Neural cell (in vitro differentiated cells): ENCODE measurements around the gene PCDHB1. TPM values are rescaled to one million over a fixed set of nuclear protein-coding genes. Genes with fewer than 3 reads are reported as not detected.

ENCODE experiments used
- H2AFZ ChIP-seq: fragments of 200-600, 300-800 bp; sonication (generic), shearing (Covaris generic); 2 replicates; pipeline ENCODE4 v1.6.0; 2014; ENCODE audit warnings: low read depth, mild to moderate bottlenecking, antibody characterized with exemption, low read length, moderate library complexity
- H3F3A ChIP-seq: fragments of 200-600 bp; shearing (Covaris generic); 2 replicates; pipeline ENCODE4 v1.6.1; 2016; ENCODE audit warnings: mild to moderate bottlenecking, moderate library complexity, mixed read lengths, antibody characterized with exemption, low read length; ENCODE audit not compliant: insufficient read depth, poor library complexity, severe bottlenecking
- H3K27ac ChIP-seq: fragments of 200-600, 300-800 bp; sonication (generic), shearing (Covaris generic); 2 replicates; pipeline ENCODE4 v1.5.1; 2014; ENCODE audit warnings: mild to moderate bottlenecking, low read length, moderate library complexity
- H3K27me3 ChIP-seq: fragments of 300-800, 200-600 bp; sonication (generic), shearing (Covaris generic); 2 replicates; pipeline ENCODE4 v1.6.0; 2014; ENCODE audit warnings: mild to moderate bottlenecking, low read depth, low read length, moderate library complexity; ENCODE audit not compliant: insufficient read depth
- H3K36me3 ChIP-seq: fragments of 300-800, 200-600 bp; sonication (generic), shearing (Covaris generic); 2 replicates; pipeline ENCODE4 v1.5.1; 2014; ENCODE audit warnings: mild to moderate bottlenecking, antibody characterized with exemption, low read length, moderate library complexity; ENCODE audit not compliant: insufficient read depth
- H3K4me2 ChIP-seq: fragments of 300-800, 200-600 bp; sonication (generic), shearing (Covaris generic); 2 replicates; pipeline ENCODE4 v1.6.0; 2014; ENCODE audit warnings: mild to moderate bottlenecking, low read length
- H3K4me3 ChIP-seq: fragments of 300-800, 200-600 bp; sonication (generic), shearing (Covaris generic); 2 replicates; pipeline ENCODE4 v1.5.1; 2014; ENCODE audit warnings: mild to moderate bottlenecking, low read length, moderate library complexity
- H3K79me2 ChIP-seq: fragments of 200-600 bp; shearing (Covaris generic); replicated peaks from 2 replicates; pipeline ENCODE4 v1.6.0; 2014; ENCODE audit warnings: mild to moderate bottlenecking, low read length, moderate library complexity; ENCODE audit not compliant: insufficient read depth
- H3K9ac ChIP-seq: fragments of 300-800, 200-600 bp; sonication (generic), shearing (Covaris generic); 2 replicates; pipeline ENCODE4 v1.6.1; 2016; ENCODE audit warnings: mild to moderate bottlenecking, low read length, mixed read lengths
- H3K9me2 ChIP-seq: fragments of 200-600 bp; shearing (Covaris generic); 2 replicates; pipeline ENCODE4 v1.6.1; 2016; ENCODE audit warnings: mild to moderate bottlenecking, low read length, mixed read lengths; ENCODE audit not compliant: insufficient read depth
- H3K9me3 ChIP-seq: fragments of 200-600, 300-800 bp; sonication (generic), shearing (Covaris generic); 2 replicates; pipeline ENCODE4 v1.6.1; 2016; ENCODE audit warnings: mild to moderate bottlenecking, mixed run types, low read length, moderate library complexity, mixed read lengths
- H4K20me1 ChIP-seq: fragments of 200-600 bp; shearing (Covaris generic); 2 replicates; pipeline ENCODE4 v1.6.1; 2016; ENCODE audit warnings: mild to moderate bottlenecking, mixed run types; ENCODE audit not compliant: insufficient read depth
- CTCF ChIP-seq: fragments of 450-650 bp; IDR thresholded peaks from 2 replicates; pipeline ENCODE4 v1.5.1; 2014; ENCODE audit warnings: antibody characterized with exemption, mild to moderate bottlenecking, moderate library complexity; ENCODE audit not compliant: poor library complexity, severe bottlenecking
- EP300 ChIP-seq: fragments of 450-650 bp; conservative IDR thresholded peaks from 2 replicates; pipeline ENCODE4 v1.6.1; 2014; ENCODE audit warnings: antibody characterized with exemption, mild to moderate bottlenecking, moderate library complexity; ENCODE audit not compliant: poor library complexity, severe bottlenecking
- EZH2 ChIP-seq: fragments of 200-600, 300-800 bp; shearing (Covaris generic), sonication (generic); IDR thresholded peaks from 2 replicates; pipeline ENCODE4 v1.6.1; 2014; ENCODE audit warnings: antibody characterized with exemption, low read length, borderline replicate concordance, mild to moderate bottlenecking; ENCODE audit not compliant: insufficient read depth, poor library complexity, severe bottlenecking
- MXI1 ChIP-seq: fragments of 450-650 bp; conservative IDR thresholded peaks from 2 replicates; pipeline ENCODE4 v1.6.1; 2014; ENCODE audit warnings: antibody characterized with exemption, mild to moderate bottlenecking; ENCODE audit not compliant: poor library complexity, severe bottlenecking
- POLR2AphosphoS5 ChIP-seq: IDR thresholded peaks from 2 replicates; pipeline ENCODE4 v1.6.1; 2012
- RAD21 ChIP-seq: fragments of 450-650 bp; conservative IDR thresholded peaks from 2 replicates; pipeline ENCODE4 v1.6.1; 2014; ENCODE audit warnings: antibody characterized with exemption, mild to moderate bottlenecking, moderate library complexity
- REST ChIP-seq: IDR thresholded peaks from 2 replicates; pipeline ENCODE4 v1.6.1; 2012; ENCODE audit warnings: borderline replicate concordance
- SMC3 ChIP-seq: fragments of 450-650 bp; conservative IDR thresholded peaks from 2 replicates; pipeline ENCODE4 v1.6.1; 2014; ENCODE audit warnings: antibody characterized with exemption, mild to moderate bottlenecking, moderate library complexity; ENCODE audit not compliant: poor library complexity
- TAF1 ChIP-seq: IDR thresholded peaks from 2 replicates; pipeline ENCODE4 v1.6.1; 2012; ENCODE audit warnings: low read depth
- polyA plus RNA-seq: library from polyadenylated mRNA; depleted of rRNA; stranded (reverse); fragments of >200 nt; gene quantifications from 2 replicates; pipeline ENCODE4 v1.2.3, GENCODE V29; 2014

The PCDHB1 gene
- polyA plus RNA-seq, 1 donor from 2014 or later = 0.10 TPM

GRCh38 chr5:141003031-141003430 lies 48.1 kb upstream of the PCDHB1 start:
- Histone ChIP-seq H3K27ac (no peak overlapping the region), H2AFZ (no peak overlapping the region), H3K79me2 (peaks cover 7% of the 10 kb centered on the region), H3K36me3 (no peaks in the 10 kb centered on the region), H3K9ac (no peak overlapping the region), H3K9me2 (no peaks in the 10 kb centered on the region), H4K20me1 (no peaks in the 10 kb centered on the region), H3K9me3 (no peaks in the 10 kb centered on the region), H3K4me3 (no peak overlapping the region), H3K4me2 (no peak overlapping the region), H3F3A (peaks cover 8% of the 10 kb centered on the region), H3K27me3 (no peaks in the 10 kb centered on the region)
- TF ChIP-seq MXI1 = no peak
- TF ChIP-seq RAD21 = no peak
- TF ChIP-seq POLR2AphosphoS5 = no peak
- TF ChIP-seq EZH2 = no peak
- no peak for TF ChIP-seq TAF1
- no peak for TF ChIP-seq SMC3
- no peak for TF ChIP-seq EP300
- TF ChIP-seq CTCF = no peak
- no peak for TF ChIP-seq REST

GRCh38 chr5:141003791-141004611 lies 47.2 kb upstream of the PCDHB1 start:
- peak overlapping the region; percentile 25 for H3K4me2 ChIP-seq
- peak overlapping the region; percentile 67 for H3K27ac ChIP-seq
- H3K36me3 ChIP-seq = no peaks in the 10 kb centered on the region
- peaks cover 12% of the 10 kb centered on the region for H3K79me2 ChIP-seq
- TF ChIP-seq POLR2AphosphoS5 = peak; percentile 74
- TF ChIP-seq TAF1 = no peak
- TF ChIP-seq EP300 = peak; percentile 53
- peak overlapping the region; percentile 34 for H3K9ac ChIP-seq
- H3K27me3 ChIP-seq = no peaks in the 10 kb centered on the region
- no peaks in the 10 kb centered on the region for H3K9me3 ChIP-seq
- H4K20me1 ChIP-seq = no peaks in the 10 kb centered on the region
- H3K4me3 ChIP-seq = peak overlapping the region; percentile 38
- no peak overlapping the region for H2AFZ ChIP-seq
- peaks cover 8% of the 10 kb centered on the region for H3F3A ChIP-seq
- H3K9me2 ChIP-seq = no peaks in the 10 kb centered on the region
